ENCODE results near the gene CDH23.

GRCh38 chr10:71435571-71436267, 39.0 kb downstream of the CDH23 start:
- no peak for TF ChIP-seq CTCF (conservative IDR thresholded peaks at IDR 0.05; ENCODE audit: low read length)
- no peak for TF ChIP-seq EZH2phosphoT487 (IDR thresholded peaks at IDR 0.05; ENCODE audit: borderline replicate concordance)

Measured in Loucy (cell line).